ENCODE results near the gene CXorf66.
"Not testable (repeated sequence)": the region's sequence is repeated elsewhere in the genome, so short reads cannot be mapped to it uniquely, and the experiment has no call there.

CXorf66 gene, protein sequence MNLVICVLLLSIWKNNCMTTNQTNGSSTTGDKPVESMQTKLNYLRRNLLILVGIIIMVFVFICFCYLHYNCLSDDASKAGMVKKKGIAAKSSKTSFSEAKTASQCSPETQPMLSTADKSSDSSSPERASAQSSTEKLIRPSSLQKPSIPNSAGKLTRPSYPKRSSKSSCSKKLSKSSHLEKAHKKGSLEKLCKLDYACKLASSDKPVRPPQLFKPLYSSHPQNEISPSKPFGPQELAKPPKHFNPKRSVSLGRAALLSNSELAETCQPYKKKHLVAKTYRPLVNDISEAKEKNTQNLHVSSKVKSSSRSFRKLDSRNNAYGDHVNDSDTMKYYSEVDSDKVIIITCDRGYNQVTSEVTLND

DNA sequence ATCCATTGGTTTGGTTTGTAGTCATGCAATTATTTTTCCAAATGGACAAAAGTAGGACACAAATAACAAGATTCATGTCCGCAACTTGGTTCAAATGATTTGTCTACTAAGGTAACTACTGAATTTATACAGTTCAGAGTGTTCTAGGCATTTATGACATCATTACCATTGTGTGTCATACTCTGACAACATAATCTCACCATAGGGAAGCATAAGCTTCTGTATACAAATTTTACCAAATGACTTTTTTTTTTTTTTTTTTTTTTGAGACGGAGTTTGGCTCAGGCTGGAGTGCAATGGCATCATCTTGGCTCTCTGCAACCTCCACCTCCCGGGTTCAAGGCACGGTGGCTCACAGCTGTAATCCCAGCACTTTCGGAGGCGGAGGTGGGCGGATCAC is at the start of gene CXorf66:
TSS of gene CXorf66 (minus strand) at position 101 of the 400 bp plus-strand sequence. CDS start at position 76, 25 bp downstream.
- DNase-seq: no peak

DNA sequence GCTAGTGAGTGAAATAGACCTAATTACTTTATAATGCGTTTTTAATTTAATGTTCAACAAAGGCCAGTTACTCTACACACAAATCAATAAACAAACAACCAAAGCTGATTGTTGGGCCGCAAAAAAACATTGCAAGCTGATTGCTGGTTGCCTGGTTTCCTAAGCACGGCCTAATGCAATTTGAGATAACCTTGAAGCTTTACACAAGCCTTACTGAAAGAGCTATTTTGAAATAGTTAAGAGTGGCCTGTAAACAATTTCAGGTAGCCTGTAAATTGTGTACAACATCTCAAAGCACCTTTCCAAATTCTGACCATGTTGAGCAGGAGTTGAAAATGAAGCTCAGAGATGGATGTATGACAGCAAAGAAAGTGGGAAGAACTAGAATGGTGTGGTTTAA is 17.5 kb upstream of the CXorf66 start:
- DNase-seq: no peak

DNA sequence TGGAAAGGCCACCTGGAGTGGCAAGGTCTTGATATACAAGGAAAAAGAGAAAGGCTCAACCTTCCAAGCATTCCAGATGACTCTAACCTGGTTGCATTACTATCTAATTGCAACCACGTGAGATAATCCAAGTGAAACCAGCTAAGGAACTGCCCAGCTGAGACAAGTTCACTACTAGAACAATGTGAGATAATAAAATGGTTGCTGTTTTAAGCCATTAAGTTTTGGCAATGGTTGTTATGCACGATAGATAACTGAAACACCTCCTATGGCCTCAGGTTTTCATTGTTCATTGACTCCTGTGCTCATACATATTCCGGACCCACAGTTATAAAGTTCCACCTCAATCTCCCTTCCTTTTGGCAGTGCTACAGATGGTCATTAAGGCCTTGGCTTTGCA is 9.2 kb upstream of the CXorf66 start:
- no peak for DNase-seq

DNA sequence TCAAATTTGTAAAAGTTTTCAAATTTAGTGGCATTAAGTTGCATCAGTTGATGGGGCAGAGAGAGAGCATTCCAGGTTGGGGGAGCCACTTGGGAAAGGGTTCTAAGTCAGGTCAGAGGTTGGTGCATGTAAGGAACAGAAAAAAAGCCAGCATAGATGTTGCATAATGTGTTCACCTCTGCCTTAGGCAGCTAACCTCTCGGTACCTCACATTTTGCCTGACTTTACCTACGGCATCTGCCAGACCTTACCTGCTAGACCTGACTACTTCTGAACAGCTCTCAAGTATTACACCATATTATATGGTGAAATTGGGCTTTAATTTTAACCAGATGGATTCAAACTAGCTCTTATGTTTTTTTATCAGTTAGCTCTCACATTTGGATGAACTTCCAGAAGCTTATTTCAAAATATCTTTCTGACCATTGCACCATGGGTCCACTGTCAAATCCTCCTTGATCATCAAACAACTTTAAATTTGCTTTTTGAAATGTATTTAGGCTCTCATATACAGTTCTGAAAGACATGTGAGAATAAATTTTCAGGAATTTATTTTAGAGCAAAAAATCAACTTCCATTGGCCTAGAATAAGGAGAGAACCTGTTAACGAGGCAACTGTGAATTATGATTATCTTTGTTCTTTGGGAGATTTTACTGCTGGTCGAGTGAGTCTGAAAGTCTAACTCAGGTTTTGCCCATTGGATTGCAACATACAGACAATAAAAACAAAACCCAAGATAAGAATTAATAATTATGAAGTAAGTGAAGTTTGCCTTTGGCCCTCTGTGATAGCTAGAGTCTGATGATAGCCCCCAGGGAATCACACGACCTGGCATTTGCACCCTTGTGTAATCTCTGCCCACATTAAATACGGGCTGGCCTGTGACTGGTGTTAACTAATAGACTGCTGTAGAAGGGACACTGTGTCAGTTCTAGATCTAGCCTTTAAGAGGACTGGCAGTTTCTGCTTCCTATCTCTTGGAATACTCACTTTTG is 7.6 kb upstream of the CXorf66 start:
- no peak for DNase-seq

DNA sequence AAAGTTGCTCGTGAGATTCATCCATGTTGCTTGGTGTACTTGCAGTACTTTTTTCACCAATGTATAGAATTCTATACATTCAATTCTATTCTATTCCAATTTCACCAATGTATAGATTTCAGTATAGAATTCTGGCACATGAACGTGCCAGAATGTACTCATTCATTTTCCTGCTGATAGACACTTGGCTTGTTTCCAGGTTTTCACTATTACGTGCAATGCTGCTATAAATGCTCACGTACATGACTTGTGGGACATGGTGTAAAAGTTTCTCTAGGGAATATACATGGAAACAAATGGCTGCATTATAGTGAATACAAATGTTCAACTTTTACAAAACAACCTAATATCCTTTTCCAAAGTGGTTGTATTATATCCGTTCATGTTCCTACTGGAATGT is 6.8 kb upstream of the CXorf66 start:
- no peak for DNase-seq

DNA sequence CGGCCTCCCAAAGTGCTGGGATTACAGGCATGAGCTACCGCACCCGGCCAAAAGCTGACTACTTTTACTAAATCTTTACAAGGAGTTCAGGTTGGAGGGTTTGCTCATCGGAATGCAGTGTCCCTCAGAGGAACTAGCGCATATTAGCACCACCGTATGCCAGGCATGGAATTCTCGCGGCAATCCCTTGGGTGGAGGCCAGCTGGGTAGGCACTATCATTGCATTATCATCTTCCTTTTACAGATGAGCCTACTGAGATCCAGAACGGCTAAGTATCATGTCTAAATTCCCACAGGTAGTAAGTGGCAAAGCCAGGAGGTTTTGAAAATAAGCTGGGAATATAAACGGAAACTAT is 6.1 kb upstream of the CXorf66 start:
- DNase-seq: no peak

DNA sequence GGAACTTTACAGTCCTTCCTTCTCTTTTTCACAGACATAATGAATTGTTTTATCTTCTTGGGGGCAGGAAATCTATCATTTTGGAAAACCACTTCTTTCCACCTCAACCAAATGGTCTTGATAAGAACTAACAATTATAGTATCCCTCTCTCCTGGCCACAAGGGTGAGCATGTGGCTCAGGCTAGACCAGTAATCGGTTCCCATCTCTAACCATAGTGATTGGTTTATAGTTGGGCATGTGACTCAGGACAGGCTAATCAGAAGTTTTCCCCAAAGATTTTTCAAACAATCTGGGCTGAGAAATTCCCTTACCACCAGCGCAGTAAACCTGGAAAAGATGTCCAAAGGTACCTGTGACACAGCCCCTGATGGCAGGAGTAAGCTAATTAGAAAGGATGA is 4.0 kb upstream of the CXorf66 start:
- no peak for DNase-seq

DNA sequence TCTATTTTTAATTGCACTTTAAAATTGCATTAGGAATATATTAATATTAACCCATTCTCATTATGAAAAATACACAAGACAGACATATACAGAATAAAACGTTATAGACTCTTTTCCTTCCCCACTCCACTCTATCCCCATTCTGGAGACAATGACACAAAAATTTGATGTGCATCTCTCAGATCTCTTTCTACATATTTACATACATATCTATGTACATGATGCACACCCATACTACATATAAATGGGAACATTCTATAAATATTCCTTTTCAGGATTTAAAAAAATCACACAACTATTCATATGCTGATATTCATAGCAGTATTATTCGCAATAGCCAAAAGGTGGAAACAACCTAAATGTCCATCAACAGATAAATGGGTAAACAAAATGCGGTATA is 2.4 kb upstream of the CXorf66 start:
- no peak for DNase-seq

DNA sequence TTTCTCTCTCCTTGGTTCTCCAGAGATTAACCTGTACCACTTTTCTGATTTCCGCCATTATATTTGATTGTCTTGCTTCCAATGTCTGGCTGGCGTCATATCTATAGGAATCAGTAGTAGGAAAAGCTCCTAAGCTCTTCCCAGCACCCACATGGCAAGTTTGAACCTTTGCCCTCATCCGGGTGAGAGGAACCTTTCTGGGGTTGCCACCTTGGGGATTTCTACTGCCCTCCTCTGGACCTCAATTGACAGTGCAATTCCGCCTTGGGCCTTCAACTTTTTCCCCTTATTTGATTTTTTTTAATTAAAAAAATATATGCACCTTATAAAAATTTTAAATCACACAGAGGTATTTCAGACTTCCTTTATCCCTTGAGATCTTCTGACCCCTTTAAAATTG is 2.0 kb upstream of the CXorf66 start:
- DNase-seq: no peak

DNA sequence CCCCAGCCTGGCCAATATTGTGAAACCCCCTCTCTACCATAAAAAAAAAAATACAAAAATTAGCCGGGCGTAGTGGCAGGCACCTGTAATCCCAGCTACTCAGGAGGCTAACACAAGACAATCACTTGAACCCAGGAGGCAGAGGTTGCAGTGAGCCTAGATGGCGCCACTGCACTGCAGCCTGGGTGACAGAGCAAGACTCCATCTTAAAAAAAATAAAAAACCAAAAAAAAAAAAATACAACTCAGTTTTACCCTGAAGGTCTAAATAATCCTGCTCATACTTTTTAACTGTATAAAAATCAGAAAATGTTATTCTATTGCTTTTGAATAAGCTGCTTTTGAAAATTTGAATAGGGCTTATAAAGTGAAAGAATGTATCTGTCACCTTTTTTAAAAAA is 838 bp upstream of the CXorf66 start:
- DNase-seq: not testable (repeated sequence)

DNA sequence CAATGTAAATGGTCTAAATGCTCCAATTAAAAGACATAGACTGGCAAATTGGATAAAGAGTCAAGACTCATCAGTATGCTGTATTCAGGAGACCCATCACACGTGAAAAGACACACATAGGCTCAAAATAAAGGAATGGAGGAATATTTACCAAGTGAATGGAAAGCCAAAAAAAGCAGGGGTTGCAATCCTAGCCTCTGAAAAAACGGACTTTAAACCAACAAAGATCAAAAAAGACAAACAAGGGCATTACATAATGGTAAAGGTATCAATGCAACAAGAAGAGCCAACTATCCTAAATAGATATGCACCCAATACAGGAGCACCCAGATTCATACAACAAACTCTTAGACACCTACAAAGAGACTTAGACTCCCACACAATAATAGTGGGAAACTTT is 4.2 kb downstream of the CXorf66 start:
- not testable (repeated sequence) for DNase-seq

DNA sequence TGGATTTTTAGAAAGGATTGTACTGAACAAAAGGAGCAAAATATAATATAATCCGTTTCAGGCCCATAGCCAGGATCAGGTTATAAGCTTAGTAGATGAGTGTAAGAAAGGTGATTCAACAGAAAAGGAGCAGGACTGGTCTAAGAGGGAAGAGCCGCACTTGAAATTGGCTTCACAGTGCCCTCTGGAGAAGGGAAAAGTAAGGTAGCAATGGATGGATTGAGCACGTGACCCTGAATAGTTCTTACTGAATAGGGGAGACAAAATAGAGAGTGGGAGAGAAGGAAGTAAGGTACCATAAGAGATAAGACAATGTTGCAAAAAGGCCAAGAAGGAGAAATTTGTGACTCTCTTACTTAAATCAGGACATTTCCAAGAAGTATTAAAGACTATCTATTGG is 15.6 kb downstream of the CXorf66 start:
- DNase-seq: no peak

DNA sequence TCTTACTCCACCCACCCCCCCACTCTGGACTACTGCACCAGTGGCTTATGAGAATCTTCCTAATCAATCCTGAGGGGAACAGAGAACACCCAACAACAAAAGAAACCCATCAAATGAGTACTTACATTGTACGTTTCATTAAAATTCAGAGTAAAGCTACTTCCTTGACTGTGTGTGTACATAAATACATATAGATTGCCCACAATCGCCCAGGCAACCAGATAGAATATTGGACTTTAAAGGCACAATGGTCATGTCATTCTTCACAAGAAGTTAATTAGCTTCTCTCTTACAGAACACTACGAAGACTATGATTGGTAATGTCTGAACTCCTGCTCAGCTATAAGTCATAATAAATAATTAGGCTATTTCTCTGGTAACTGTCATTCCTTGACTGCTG is 20.2 kb downstream of the CXorf66 start:
- DNase-seq: no peak

DNA sequence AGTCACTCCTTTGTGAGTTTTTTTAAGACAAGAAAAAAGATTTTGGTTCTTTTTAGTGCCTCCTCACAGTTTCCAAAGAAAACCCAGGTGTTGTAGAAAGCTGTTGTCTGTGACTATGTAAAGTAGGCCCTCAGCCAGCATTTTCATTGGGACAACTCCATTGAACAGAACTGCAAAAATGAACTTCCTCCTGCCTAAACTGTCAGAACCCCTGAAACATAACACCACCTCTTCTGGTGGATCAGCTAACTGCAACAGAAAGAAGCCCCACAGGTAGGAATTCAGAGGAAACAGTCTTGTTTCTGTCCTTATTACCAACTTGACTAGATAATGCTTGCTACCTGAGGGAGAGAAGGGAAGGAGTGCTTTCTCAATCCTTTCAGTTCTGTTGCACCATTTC is 29.1 kb downstream of the CXorf66 start:
- no peak for DNase-seq

DNA sequence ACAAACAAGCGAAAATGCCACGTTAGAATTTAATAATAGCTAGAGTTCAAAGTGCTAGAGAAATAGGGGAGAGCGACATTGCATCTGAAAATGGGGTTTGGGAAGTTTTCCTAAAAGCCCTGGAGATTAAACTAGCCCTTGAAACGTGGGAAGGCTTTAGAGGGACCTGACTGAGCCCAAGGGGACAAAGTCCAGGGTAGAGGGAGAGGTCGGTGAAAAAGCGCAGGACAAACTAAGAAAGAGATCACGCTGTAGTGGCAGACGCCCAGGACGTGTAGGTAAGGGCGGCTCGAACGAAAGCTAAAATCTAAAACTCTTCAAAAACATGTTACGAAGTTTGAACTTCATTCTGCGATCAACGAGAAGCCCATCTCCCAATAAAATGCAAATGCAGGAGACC is 31.4 kb downstream of the CXorf66 start:
- no peak for DNase-seq

DNA sequence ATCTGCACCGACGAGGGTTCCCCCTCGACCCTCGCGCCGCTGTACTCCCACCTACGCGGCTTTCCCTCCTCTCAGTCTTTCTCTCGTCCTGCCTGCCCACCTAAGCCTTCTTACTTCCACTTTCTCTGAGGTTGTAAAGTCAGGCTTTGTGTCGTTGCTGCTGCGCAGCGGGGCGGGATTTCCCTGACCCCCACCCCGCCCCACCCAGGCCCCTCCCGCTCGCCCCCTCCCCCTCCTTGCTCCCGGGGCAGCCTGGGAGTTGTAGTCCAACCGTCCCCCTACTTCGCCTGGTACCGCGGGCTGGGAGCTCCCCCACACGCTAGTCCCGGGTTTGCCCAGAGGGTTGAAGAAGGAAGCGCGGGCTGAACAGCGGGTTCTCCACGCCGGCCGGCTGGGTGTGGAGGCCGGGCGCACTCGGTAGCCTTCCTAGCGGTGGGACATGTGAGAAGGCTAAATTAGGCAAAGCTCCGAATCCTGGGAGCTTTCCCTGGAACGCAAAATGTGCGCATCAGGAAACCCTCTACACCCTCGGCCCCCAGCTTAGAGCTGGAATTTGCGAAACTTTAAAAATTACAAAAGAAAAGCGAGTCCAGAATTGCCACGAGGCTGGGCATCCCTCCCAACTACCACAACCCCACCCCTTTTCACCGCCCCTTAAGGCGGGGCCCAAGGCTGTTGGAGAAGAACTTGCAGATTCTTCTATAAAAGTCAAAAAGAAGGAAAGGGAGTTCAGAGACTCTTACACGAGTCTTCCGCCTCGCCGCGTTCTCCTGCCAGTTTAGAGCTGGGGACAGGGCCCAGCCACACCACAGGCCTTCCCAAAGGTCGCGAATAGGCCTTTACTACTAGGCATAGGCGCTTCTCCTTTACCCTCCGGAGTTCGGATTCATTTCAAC is 32.2 kb downstream of the CXorf66 start, which contains the start of gene ATP11C:
TSS of gene ATP11C (minus strand) at position 153 of the 896 bp plus-strand sequence. CDS start 1,011 bp downstream, outside the sequence.
- DNase-seq: peak; percentile 26

DNA sequence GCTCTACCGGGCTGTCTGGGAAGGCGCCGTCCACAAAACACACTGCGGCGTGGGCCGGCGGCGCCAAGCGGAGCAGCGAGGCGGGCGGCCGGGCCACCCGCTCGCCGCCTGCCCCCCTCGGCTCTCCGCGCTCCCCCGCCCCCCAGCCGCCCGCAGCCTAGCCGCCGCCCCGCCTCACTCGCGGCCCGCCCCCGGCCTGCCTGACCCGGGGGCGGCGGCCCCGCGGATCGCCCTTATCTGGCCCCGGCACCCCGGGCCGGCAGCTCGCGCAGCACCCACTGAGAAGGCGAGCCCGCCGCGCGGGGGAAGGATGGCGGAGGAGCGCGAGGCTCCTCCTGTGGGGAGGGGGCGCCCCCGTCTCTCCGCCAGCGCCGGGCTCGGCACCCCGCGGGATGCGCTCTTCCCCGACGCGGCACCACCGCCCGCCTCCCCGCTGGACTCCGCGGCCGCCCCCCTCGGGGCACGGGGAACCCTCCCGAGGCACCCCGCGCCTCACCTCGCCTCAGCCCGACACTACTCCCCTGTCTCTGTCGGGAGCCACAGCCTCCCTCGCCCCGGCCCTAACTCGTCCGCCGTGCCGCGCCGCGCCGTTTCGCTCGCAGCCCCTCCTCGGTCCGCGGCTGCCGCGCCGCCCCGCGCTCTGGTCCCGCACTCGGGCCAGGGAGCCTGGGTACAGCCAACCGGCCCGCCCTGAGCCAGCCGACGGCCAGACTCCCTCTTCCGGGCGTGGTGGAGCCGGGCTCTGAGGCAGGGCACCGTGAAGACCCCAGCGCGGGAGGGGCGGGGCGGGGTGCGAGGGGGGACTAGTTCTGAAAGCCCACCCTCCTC is 33.0 kb downstream of the CXorf66 start:
- no peak for DNase-seq

DNA sequence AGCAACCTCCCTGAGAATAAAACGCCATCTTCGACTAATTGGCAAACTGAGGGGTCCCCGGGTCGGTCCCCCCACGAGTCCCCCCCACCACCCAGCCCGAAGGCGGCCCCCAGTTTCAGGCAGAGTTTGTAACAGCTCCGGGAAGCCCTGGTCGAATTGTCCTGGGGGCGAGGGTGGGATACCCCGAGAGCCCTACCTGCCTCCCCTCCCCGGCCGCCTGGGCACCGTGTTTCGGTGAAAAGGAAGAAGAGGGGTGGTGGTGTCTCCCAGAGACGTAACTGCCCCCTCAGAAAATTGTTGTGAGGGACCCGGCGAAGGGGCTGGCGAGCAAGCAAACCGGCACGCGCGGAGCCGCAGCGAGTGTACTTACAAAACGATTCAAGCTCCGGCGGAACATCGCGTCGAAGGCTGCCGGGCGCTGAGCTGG is 33.7 kb downstream of the CXorf66 start:
- no peak for DNase-seq

DNA sequence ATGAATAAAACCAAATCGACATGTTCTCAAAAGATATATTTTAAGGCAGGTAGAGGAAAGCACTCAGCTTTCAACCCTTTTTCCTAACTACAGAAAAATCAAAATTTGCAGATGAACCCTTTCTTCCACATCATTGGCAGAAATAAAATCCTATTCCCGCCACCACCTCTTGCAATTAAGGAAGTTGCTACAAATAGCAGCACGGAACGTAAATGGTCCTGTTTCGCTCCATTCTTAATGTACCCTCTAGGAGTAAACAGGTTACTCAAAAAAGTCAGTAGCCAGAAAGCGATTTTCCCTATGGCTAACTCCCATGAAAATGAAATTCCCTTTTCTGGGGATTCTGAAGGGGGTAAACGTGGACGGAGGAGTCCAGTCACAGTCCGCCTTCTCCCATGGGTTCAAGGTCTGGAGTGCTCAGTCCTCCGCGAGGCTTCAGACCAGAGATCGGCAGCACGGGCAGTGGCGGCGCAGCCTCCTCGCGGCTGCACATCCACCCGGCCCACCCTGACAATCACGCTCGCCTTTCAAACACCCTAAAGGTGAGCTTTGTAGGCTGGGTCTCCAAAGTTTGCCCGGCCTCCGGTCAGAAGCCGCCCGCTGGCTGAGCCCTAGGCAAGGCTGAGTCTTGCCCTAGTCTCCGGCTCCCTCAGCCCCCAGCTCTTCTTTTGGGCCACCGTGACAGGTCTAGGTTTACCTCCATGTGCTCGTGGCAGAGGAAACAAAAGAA is 34.2 kb downstream of the CXorf66 start:
- DNase-seq: no peak

DNA sequence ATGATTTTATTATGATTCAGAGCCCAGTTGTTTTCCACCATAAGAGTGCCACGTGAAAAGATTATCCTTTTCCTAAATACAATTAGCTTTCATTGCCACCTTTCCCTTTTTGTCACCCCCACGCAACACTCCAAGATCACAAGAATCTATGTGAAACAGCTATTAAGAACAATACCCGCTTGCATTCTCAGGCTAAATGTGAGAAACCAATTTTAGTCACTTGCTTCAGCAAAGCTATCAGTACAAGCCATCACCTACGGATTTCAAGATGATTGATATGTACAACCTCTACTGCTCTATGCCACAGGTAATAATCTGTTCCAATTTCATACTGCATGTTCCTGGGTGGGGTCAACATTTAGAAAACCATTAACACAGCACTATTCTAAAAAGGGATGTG is 34.9 kb downstream of the CXorf66 start:
- no peak for DNase-seq

DNA sequence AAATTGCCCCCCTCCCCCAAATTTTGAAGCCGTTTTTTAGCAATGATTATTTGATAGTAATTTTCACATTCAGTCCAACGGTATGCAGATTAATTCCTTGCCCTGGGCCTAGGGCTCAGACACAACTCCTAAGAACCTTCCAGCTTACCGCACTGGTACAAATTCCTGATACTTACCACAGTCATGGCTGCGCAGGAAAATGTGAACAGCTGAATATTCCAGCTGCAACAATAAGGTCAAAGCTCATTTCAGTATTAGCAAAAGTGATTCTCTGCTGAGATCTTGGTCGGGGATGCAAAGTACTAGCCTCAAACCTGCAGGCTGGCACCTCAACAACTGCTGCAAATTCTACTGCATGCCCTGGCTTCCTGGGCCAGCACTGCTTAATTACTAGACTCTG is 35.4 kb downstream of the CXorf66 start:
- no peak for DNase-seq
